K562 (cell line): Measurements from ENCODE around the gene SACM1L. TPM values are rescaled to one million over a fixed set of nuclear protein-coding genes. Genes with fewer than 3 reads are reported as not detected.

Experiments used
- ARNT ChIP-seq, 2 experiments: fragments of 450-650 bp; IDR thresholded peaks; 2 replicates each; pipeline ENCODE4 v1.6.1; 2016; ENCODE audit warnings: mild to moderate bottlenecking in 1 of 2
- CEBPG ChIP-seq, 3 experiments: fragments of 200-800 bp in 1 of 3; sonication (Bioruptor generic) in 1 of 3; sonication (generic) in 1 of 3; formaldehyde crosslinking in 1 of 3; IDR thresholded peaks in 2 of 3; conservative IDR thresholded peaks in 1 of 3; 2 replicates each; pipeline versions ENCODE4 v1.6.1 to v1.8.0; 2016 to 2022; ENCODE audit warnings: missing compliant biosample characterization in 2 of 3, missing genetic modification characterization in 2 of 3, mild to moderate bottlenecking in 1 of 3, missing genetic modification reagents in 1 of 3
- DACH1 ChIP-seq: fragments of 450-650 bp; IDR thresholded peaks from 2 replicates; pipeline ENCODE4 v1.6.1; 2018; ENCODE audit not compliant: partially characterized antibody
- EZH2 ChIP-seq: IDR thresholded peaks from 2 replicates; pipeline ENCODE4 v1.6.1; 2012; ENCODE audit warnings: low read depth, mild to moderate bottlenecking, inconsistent platforms, low read length, borderline replicate concordance
- FOXK1 ChIP-seq: sonication (generic); formaldehyde crosslinking; IDR thresholded peaks from 2 replicates; pipeline ENCODE4 v1.8.0; 2022; ENCODE audit warnings: missing genetic modification reagents, mild to moderate bottlenecking, borderline replicate concordance
- HDGF ChIP-seq: fragments of 450-650 bp; IDR thresholded peaks from 2 replicates; pipeline ENCODE4 v1.6.1; 2016
- MTA1 ChIP-seq: fragments of 450-650 bp; IDR thresholded peaks from 2 replicates; pipeline ENCODE4 v1.6.1; 2017; ENCODE audit warnings: borderline replicate concordance
- MXI1 ChIP-seq: IDR thresholded peaks from 2 replicates; pipeline ENCODE4 v1.6.1; 2011; ENCODE audit warnings: low read depth, mild to moderate bottlenecking, improper control_type of control experiment, low read length
- PCBP1 ChIP-seq: fragments of 200-400 bp; formaldehyde crosslinking; IDR thresholded peaks from 2 replicates; pipeline ENCODE4 v1.6.1; 2018; ENCODE audit warnings: mild to moderate bottlenecking, low read depth, low read length; ENCODE audit not compliant: poor library complexity, severe bottlenecking
- SMAD3 ChIP-seq: fragments of 450-650 bp; formaldehyde crosslinking; conservative IDR thresholded peaks from 2 replicates; pipeline ENCODE4 v1.4.0; 2020; ENCODE audit warnings: mild to moderate bottlenecking
- THRAP3 ChIP-seq: fragments of 450-650 bp; IDR thresholded peaks from 2 replicates; pipeline ENCODE4 v1.6.1; 2016; ENCODE audit warnings: mild to moderate bottlenecking, inconsistent platforms, borderline replicate concordance
- TSHZ1 ChIP-seq: fragments of 250-450 bp; sonication (Bioruptor Pico); IDR thresholded peaks from 2 replicates; pipeline ENCODE4 v1.4.0; 2020; ENCODE audit warnings: mild to moderate bottlenecking, moderate library complexity
- XRCC4 ChIP-seq: IDR thresholded peaks from one replicate; pipeline ENCODE4 v1.6.1; 2011; ENCODE audit not compliant: insufficient read depth, insufficient read length; ENCODE audit errors: extremely low read depth
- ZFP30 ChIP-seq: fragments of 250-450 bp; sonication (Bioruptor Pico); IDR thresholded peaks from 2 replicates; pipeline ENCODE4 v1.8.0; 2022; ENCODE audit warnings: moderate library complexity, mild to moderate bottlenecking, inconsistent platforms, borderline replicate concordance
- ZNF263 ChIP-seq: sonication (generic); formaldehyde crosslinking; IDR thresholded peaks from 2 replicates; pipeline ENCODE4 v1.8.0; 2022; ENCODE audit warnings: mild to moderate bottlenecking, missing genetic modification reagents, borderline replicate concordance
- ZNF274 ChIP-seq: IDR thresholded peaks from 2 replicates; pipeline ENCODE4 v1.6.1; 2011; ENCODE audit warnings: low read depth, mild to moderate bottlenecking, low read length, moderate library complexity, borderline replicate concordance
- ZNF408 ChIP-seq: fragments of 250-450 bp; sonication (Bioruptor Pico); IDR thresholded peaks from 2 replicates; pipeline ENCODE4 v1.4.0; 2020; ENCODE audit warnings: low read depth, mild to moderate bottlenecking, moderate library complexity
- ZNF511 ChIP-seq: sonication (generic); formaldehyde crosslinking; IDR thresholded peaks from 2 replicates; pipeline ENCODE4 v1.8.0; 2022; ENCODE audit warnings: mild to moderate bottlenecking, missing genetic modification reagents
- polyA plus RNA-seq, 8 experiments: library from polyadenylated mRNA; depleted of rRNA in 4 of 8; stranded (reverse) in 5 of 8; unstranded in 3 of 8; fragments of >200 nt; fragmentation: Nextera tagmentation in 2 of 8; fragmentation: Illumina TruSeq in 1 of 8; extraction: Ambion mirVana in 2 of 8; extraction: Trizol in 1 of 8; gene quantifications; 2 replicates each; pipeline versions ENCODE4 v1.2.1 to v1.2.3, GENCODE V29; 2011 to 2014; ENCODE audit warnings: inconsistent platforms in 1 of 8, missing spikeins in 1 of 8
- total RNA-seq, 7 experiments: library from RNA; depleted of rRNA in 6 of 7; stranded (reverse); fragments of >200 nt in 6 of 7; fragmentation: Illumina TruSeq in 2 of 7; extraction: Trizol in 2 of 7; gene quantifications; 2 replicates each; pipeline versions ENCODE4 v1.2.1 to v1.2.3, GENCODE V29; 2011 to 2021; ENCODE audit warnings: low replicate concordance in 1 of 7
- TF ChIP-seq, protein P1 (sequence below): fragments of 250-450 bp; sonication (Bioruptor Pico); IDR thresholded peaks from 2 replicates; pipeline ENCODE4 v1.8.0; 2022; ENCODE audit warnings: inconsistent platforms

The SACM1L gene
- total and polyA plus RNA-seq, 9 of the 15 experiments (the other 6 are each of a cell fraction or from before 2014, with no cell fraction given) = 25.7 to 67.2 (median 40.3) TPM

- peak; percentile 67; the same call in 1 of the 2 replicates for TF ChIP-seq FOXK1 (CRISPR knock-in tag)
- no peak for TF ChIP-seq MTA1
- no peak for TF ChIP-seq ZNF274
- TF ChIP-seq MXI1 = no peak
- TF ChIP-seq PCBP1 = no peak
- no peak for TF ChIP-seq XRCC4
- no peak for TF ChIP-seq ARNT (IDR thresholded peaks at IDR 0.05)
- TF ChIP-seq ZNF511 (CRISPR knock-in tag) = 0 out of 2 replicates have a peak, but pooled peaks have one; percentile 58
- no peak for TF ChIP-seq THRAP3
- TF ChIP-seq ZNF263 (CRISPR knock-in tag) = no peak
- TF ChIP-seq DACH1 = no peak
- no peak for TF ChIP-seq EZH2
- no peak for TF ChIP-seq TSHZ1 (CRISPR knock-in tag)
- peak; percentile 67 for TF ChIP-seq CEBPG (CRISPR knock-in tag; IDR thresholded peaks at IDR 0.05)
- TF ChIP-seq CEBPG (tag; conservative IDR thresholded peaks at IDR 0.05 in 1 of 2, IDR thresholded peaks at IDR 0.05 in 1 of 2) = no peak
- TF ChIP-seq ZNF408 (CRISPR knock-in tag) = no peak
- TF ChIP-seq HDGF = peak; percentile 96
- TF ChIP-seq, protein P1, sequence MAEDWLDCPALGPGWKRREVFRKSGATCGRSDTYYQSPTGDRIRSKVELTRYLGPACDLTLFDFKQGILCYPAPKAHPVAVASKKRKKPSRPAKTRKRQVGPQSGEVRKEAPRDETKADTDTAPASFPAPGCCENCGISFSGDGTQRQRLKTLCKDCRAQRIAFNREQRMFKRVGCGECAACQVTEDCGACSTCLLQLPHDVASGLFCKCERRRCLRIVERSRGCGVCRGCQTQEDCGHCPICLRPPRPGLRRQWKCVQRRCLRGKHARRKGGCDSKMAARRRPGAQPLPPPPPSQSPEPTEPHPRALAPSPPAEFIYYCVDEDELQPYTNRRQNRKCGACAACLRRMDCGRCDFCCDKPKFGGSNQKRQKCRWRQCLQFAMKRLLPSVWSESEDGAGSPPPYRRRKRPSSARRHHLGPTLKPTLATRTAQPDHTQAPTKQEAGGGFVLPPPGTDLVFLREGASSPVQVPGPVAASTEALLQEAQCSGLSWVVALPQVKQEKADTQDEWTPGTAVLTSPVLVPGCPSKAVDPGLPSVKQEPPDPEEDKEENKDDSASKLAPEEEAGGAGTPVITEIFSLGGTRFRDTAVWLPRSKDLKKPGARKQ (CRISPR knock-in tag) = no peak
- TF ChIP-seq SMAD3 (CRISPR knock-in tag) = no peak
- TF ChIP-seq ZFP30 (CRISPR knock-in tag) = no peak
Observed at GRCh38 chr3:45656575-45657363, 32.4 kb upstream of the SACM1L start (continued).
